HepG2 (cell line): ENCODE results near the gene ATXN7L3. TPM values are rescaled to one million over a fixed set of nuclear protein-coding genes. Genes with fewer than 3 reads are reported as not detected.

Experiments used
- MXD4 ChIP-seq: IDR thresholded peaks from 2 replicates; pipeline ENCODE4 v1.6.1; 2016; ENCODE audit warnings: mild to moderate bottlenecking, missing biosample characterization, missing genetic modification reagents
- NFIB ChIP-seq: sonication (generic); formaldehyde crosslinking; IDR thresholded peaks from 2 replicates; pipeline ENCODE4 v1.9.0; 2021; ENCODE audit warnings: missing genetic modification reagents, mild to moderate bottlenecking, borderline replicate concordance
- NFYB ChIP-seq: sonication (generic); formaldehyde crosslinking; IDR thresholded peaks from 2 replicates; pipeline ENCODE4 v1.4.0; 2020; ENCODE audit warnings: missing genetic modification reagents
- ZFP36 ChIP-seq: fragments of 150-350 bp; IDR thresholded peaks from 2 replicates; pipeline ENCODE4 v1.6.1; 2018; ENCODE audit warnings: borderline replicate concordance, low read length, low read depth; ENCODE audit not compliant: partially characterized antibody
- ZMYM3 ChIP-seq: sonication (generic); formaldehyde crosslinking; IDR thresholded peaks from 2 replicates; pipeline ENCODE4 v1.5.1; 2020; ENCODE audit warnings: mild to moderate bottlenecking, missing genetic modification reagents
- ZNF264 ChIP-seq: sonication (generic); formaldehyde crosslinking; IDR thresholded peaks from 2 replicates; pipeline ENCODE4 v1.4.0; 2020; ENCODE audit warnings: missing genetic modification reagents
- ZNF547 ChIP-seq: sonication (generic); formaldehyde crosslinking; IDR thresholded peaks from 2 replicates; pipeline ENCODE4 v1.5.1; 2020; ENCODE audit warnings: mild to moderate bottlenecking, missing genetic modification reagents
- polyA plus RNA-seq, 8 experiments: library from polyadenylated mRNA; depleted of rRNA in 3 of 8; stranded (reverse) in 7 of 8; unstranded in 1 of 8; fragments of >200 nt; fragmentation: Illumina TruSeq in 4 of 8; extraction: Trizol in 4 of 8; gene quantifications; 2 replicates each; pipeline versions ENCODE4 v1.2.1 to v1.2.3, GENCODE V29; 2011 to 2016; ENCODE audit warnings: low read depth in 4 of 8, missing spikeins in 1 of 8, mixed read lengths in 1 of 8; ENCODE audit not compliant: insufficient read depth in 1 of 8
- total RNA-seq, 5 experiments: library from RNA; depleted of rRNA; stranded (reverse); fragments of >200 nt; fragmentation: Illumina TruSeq; extraction: Trizol; gene quantifications; 2 replicates each; pipeline ENCODE4 v1.2.3, GENCODE V29; 2016; ENCODE audit warnings: low read depth in 1 of 5
- TF ChIP-seq, protein P1 (sequence below): sonication (generic); formaldehyde crosslinking; IDR thresholded peaks from 2 replicates; pipeline ENCODE4 v1.4.0; 2020; ENCODE audit warnings: missing genetic modification reagents
- TF ChIP-seq, protein P2 (sequence below): IDR thresholded peaks from 2 replicates; pipeline ENCODE4 v1.6.1; 2012; ENCODE audit warnings: low read depth, low read length, improper control_type of control experiment
- TF ChIP-seq, protein P3 (sequence below): IDR thresholded peaks from 2 replicates; pipeline ENCODE4 v1.6.1; 2016; ENCODE audit warnings: low read depth, borderline replicate concordance
- TF ChIP-seq, protein P4 (sequence below): sonication (generic); formaldehyde crosslinking; IDR thresholded peaks from 2 replicates; pipeline ENCODE4 v1.8.0; 2022; ENCODE audit warnings: missing genetic modification reagents, mild to moderate bottlenecking, borderline replicate concordance

The ATXN7L3 gene
- total and polyA plus RNA-seq, 2 of the 13 experiments (the other 11 are each of a cell fraction or from before 2014, with no cell fraction given): 44.5 to 59.1 TPM

DNA sequence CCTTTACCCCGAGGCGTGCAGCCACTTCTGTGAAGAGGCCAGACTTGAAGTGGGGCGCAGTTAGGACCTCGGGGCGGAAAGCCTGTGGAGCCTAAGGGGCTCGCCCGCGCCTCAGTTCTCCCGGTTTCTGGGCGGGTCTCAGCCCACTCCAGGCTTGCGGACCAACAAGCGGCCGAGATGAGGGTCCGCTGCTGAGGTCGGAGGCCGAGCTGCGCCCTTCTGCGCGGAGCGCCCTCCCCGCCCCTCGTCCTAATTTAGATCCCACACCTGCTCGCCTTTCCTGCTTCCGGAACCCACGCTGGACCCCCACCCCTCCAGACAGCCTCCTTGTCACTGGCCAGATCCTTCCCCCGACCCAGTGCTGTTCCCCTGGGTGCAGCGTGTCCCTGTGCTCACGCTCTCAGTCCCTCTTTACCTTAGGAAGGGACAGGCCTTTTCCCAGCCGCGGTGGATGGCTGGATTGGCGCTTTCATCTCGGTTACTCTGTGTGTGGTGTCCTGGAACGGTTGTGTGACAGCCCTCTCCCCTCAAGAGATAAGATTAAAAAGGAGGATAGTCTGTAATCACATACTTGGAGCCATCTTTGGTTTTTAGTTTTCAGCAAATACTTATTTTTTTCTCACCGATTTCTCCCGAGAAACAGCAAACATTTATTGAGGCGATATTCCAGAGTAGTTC, 933 bp upstream of the ATXN7L3 start (continued):
- TF ChIP-seq, protein P1, sequence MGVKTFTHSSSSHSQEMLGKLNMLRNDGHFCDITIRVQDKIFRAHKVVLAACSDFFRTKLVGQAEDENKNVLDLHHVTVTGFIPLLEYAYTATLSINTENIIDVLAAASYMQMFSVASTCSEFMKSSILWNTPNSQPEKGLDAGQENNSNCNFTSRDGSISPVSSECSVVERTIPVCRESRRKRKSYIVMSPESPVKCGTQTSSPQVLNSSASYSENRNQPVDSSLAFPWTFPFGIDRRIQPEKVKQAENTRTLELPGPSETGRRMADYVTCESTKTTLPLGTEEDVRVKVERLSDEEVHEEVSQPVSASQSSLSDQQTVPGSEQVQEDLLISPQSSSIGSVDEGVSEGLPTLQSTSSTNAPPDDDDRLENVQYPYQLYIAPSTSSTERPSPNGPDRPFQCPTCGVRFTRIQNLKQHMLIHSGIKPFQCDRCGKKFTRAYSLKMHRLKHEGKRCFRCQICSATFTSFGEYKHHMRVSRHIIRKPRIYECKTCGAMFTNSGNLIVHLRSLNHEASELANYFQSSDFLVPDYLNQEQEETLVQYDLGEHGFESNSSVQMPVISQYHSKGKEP (CRISPR knock-in tag): no peak
- TF ChIP-seq NFYB (CRISPR knock-in tag) (no peak), MXD4 (peak; percentile 60; the same call in 1 of the 2 replicates), ZFP36 (no peak), ZNF264 (CRISPR knock-in tag) (no peak), ZMYM3 (peak; percentile 68), ZNF547 (CRISPR knock-in tag) (no peak), NFIB (CRISPR knock-in tag) (no peak)
- TF ChIP-seq, protein P2, sequence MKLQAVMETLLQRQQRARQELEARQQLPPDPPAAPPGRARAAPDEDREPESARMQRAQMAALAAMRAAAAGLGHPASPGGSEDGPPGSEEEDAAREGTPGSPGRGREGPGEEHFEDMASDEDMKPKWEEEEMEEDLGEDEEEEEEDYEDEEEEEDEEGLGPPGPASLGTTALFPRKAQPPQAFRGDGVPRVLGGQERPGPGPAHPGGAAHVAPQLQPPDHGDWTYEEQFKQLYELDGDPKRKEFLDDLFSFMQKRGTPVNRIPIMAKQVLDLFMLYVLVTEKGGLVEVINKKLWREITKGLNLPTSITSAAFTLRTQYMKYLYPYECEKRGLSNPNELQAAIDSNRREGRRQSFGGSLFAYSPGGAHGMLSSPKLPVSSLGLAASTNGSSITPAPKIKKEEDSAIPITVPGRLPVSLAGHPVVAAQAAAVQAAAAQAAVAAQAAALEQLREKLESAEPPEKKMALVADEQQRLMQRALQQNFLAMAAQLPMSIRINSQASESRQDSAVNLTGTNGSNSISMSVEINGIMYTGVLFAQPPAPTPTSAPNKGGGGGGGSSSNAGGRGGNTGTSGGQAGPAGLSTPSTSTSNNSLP: no peak
- TF ChIP-seq, protein P3, sequence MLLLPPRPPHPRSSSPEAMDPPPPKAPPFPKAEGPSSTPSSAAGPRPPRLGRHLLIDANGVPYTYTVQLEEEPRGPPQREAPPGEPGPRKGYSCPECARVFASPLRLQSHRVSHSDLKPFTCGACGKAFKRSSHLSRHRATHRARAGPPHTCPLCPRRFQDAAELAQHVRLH (CRISPR knock-in tag): no peak
- TF ChIP-seq, protein P4, sequence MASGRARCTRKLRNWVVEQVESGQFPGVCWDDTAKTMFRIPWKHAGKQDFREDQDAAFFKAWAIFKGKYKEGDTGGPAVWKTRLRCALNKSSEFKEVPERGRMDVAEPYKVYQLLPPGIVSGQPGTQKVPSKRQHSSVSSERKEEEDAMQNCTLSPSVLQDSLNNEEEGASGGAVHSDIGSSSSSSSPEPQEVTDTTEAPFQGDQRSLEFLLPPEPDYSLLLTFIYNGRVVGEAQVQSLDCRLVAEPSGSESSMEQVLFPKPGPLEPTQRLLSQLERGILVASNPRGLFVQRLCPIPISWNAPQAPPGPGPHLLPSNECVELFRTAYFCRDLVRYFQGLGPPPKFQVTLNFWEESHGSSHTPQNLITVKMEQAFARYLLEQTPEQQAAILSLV (CRISPR knock-in tag): no peak; the same call in 1 of the 2 replicates
